Measurements from ENCODE around the gene ADAMTS14. TPM values are rescaled to one million over a fixed set of nuclear protein-coding genes. Genes with fewer than 3 reads are reported as not detected.

ADAMTS14 gene, protein sequence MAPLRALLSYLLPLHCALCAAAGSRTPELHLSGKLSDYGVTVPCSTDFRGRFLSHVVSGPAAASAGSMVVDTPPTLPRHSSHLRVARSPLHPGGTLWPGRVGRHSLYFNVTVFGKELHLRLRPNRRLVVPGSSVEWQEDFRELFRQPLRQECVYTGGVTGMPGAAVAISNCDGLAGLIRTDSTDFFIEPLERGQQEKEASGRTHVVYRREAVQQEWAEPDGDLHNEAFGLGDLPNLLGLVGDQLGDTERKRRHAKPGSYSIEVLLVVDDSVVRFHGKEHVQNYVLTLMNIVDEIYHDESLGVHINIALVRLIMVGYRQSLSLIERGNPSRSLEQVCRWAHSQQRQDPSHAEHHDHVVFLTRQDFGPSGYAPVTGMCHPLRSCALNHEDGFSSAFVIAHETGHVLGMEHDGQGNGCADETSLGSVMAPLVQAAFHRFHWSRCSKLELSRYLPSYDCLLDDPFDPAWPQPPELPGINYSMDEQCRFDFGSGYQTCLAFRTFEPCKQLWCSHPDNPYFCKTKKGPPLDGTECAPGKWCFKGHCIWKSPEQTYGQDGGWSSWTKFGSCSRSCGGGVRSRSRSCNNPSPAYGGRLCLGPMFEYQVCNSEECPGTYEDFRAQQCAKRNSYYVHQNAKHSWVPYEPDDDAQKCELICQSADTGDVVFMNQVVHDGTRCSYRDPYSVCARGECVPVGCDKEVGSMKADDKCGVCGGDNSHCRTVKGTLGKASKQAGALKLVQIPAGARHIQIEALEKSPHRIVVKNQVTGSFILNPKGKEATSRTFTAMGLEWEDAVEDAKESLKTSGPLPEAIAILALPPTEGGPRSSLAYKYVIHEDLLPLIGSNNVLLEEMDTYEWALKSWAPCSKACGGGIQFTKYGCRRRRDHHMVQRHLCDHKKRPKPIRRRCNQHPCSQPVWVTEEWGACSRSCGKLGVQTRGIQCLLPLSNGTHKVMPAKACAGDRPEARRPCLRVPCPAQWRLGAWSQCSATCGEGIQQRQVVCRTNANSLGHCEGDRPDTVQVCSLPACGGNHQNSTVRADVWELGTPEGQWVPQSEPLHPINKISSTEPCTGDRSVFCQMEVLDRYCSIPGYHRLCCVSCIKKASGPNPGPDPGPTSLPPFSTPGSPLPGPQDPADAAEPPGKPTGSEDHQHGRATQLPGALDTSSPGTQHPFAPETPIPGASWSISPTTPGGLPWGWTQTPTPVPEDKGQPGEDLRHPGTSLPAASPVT
- under 1 TPM; 0.44 to 0.79 TPM for total RNA-seq
- 0.50 TPM for polyA plus RNA-seq (2013, experiment 1 of 2)
- polyA plus RNA-seq (2013, experiment 2 of 2), result 0.46 TPM
- long read RNA-seq, experiment 1, result 0 reads
- long read RNA-seq, experiment 2, result 0 reads
- long read RNA-seq, experiment 3, partial matches to known transcripts, result 1 of 2 reads
- long read RNA-seq, experiment 3, other reads (novel, unspliced or antisense), result 1 of 2 reads
- long read RNA-seq, experiment 4, result 0 reads

DNA sequence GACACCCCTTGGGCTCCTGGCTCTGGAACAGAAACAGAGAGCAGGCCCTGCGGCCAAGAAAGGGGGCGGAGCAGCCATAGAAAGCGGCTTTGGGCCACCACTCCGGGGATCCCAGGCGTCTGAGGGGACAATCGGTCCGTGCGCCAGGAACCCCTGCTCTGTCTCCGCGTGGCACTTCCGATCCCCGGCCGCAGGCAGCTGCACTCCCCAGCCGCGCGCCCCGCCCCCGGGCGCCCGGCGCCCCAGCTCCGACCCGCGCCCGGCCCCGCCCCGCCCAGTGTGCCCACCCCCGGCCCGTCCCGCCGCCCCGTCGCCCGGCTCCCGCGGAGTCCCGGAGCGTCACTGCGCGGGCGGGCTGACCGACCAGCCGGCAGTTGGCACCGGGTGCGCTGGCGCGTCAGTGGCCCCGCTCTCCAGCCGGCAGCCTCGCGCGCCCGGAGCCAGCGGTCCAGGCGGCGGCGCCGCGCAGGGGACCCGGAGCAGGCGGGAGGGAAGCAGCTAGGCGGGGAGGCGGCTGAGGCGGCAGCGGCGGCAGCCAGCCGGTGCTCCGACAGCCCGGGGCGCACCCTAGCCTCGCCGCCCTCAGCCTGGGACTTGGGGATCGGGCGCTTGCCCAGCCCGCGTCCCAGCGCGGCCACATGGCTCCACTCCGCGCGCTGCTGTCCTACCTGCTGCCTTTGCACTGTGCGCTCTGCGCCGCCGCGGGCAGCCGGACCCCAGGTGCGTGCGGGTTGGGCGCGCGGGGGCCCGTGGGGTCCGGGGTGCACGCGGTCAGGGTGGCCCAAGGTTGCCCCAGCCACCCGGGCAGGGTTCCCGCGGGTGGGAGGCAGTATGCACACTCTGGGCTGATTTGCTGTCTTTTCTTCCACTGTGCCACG is at the start of gene ADAMTS14:
Gene ADAMTS14 (plus strand): TSS at position 342 of the 878 bp plus-strand sequence. CDS start 297 bp downstream, at position 639.
- H3K9me3 Mint-ChIP-seq, result peaks cover 19% of the 10 kb centered on the region
- peak within 1 kb of the TSS; percentile 54 for H3K4me3 Mint-ChIP-seq
- H3K9ac ChIP-seq (ENCODE audit: extremely low read depth, low read length, poor library complexity, severe bottlenecking), result no peak within 1 kb of the TSS
- H3K27ac Mint-ChIP-seq, result no peak within 1 kb of the TSS
- DNase-seq, result peak; percentile 84
- H3K27me3 ChIP-seq (ENCODE audit: control insufficient read depth, insufficient read depth, low read length, poor library complexity, severe bottlenecking), result peaks cover 39% of the 10 kb centered on the region
- no peaks in the 10 kb centered on the region for H3K4me1 ChIP-seq (ENCODE audit: control insufficient read depth, insufficient read depth, low read length)
- peaks cover 4% of the 10 kb centered on the region for H3K9me3 ChIP-seq (ENCODE audit: control insufficient read depth, low read length)
- no peak within 1 kb of the TSS for H3K27ac ChIP-seq (ENCODE audit: low read depth, low read length)
- peaks cover 45% of the 10 kb centered on the region for H3K27me3 Mint-ChIP-seq (ENCODE audit: insufficient read depth)
- TF ChIP-seq, protein P1, sequence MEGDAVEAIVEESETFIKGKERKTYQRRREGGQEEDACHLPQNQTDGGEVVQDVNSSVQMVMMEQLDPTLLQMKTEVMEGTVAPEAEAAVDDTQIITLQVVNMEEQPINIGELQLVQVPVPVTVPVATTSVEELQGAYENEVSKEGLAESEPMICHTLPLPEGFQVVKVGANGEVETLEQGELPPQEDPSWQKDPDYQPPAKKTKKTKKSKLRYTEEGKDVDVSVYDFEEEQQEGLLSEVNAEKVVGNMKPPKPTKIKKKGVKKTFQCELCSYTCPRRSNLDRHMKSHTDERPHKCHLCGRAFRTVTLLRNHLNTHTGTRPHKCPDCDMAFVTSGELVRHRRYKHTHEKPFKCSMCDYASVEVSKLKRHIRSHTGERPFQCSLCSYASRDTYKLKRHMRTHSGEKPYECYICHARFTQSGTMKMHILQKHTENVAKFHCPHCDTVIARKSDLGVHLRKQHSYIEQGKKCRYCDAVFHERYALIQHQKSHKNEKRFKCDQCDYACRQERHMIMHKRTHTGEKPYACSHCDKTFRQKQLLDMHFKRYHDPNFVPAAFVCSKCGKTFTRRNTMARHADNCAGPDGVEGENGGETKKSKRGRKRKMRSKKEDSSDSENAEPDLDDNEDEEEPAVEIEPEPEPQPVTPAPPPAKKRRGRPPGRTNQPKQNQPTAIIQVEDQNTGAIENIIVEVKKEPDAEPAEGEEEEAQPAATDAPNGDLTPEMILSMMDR (conservative IDR thresholded peaks at IDR 0.05), result no peak
- peaks cover 3% of the 10 kb centered on the region for H3K4me1 Mint-ChIP-seq
- 4 to 8% methylated on average over 16 to 100 of the region's 100 CpGs for WGBS, 2 experiments (ENCODE audit: insufficient coverage in 1 of 2, insufficient read length in 1 of 2)
- H3K36me3 ChIP-seq (ENCODE audit: control insufficient read depth, insufficient read depth, low read length), result no peaks in the 10 kb centered on the region
- H3K4me3 ChIP-seq (ENCODE audit: low read length), result peak within 1 kb of the TSS; percentile 55
- no peaks in the 10 kb centered on the region for H3K36me3 Mint-ChIP-seq (ENCODE audit: low read depth)

DNA sequence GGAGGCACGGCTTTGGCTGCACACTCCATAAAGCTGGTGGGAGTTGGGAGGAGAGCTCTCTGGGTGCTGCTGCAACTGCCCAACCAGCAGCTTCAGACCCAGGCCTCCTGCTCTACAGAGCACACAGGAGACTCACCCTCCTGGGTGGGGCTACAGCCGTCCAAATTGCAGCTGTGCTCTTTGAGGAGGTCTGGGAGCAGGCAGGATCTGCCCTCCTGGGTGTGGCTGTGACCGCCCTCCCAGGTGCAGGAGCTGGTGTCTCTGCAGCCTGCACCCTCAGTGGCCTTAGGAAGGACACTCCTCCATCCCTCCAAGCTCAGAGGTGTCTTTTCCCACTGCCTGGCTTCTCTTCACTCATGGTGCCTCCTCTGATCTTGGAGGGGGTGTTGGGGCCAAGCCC is 49.8 kb upstream of the ADAMTS14 start:
- peaks cover 36% of the 10 kb centered on the region for H3K9me3 Mint-ChIP-seq

More for the DNA sequence above, 49.8 kb upstream of the ADAMTS14 start:
- no peaks in the 10 kb centered on the region for H3K36me3 ChIP-seq (ENCODE audit: control insufficient read depth, insufficient read depth, low read length)
- TF ChIP-seq, protein P1 (conservative IDR thresholded peaks at IDR 0.05), result no peak
- no peak for DNase-seq
- no peaks in the 10 kb centered on the region for H3K4me1 ChIP-seq (ENCODE audit: control insufficient read depth, insufficient read depth, low read length)
- H3K9me3 ChIP-seq (ENCODE audit: control insufficient read depth, low read length), result peaks cover 46% of the 10 kb centered on the region
- H3K4me3 ChIP-seq (ENCODE audit: low read length), result no peak overlapping the region
- H3K9ac ChIP-seq (ENCODE audit: extremely low read depth, low read length, poor library complexity, severe bottlenecking), result no peak overlapping the region
- peaks cover 5% of the 10 kb centered on the region for H3K36me3 Mint-ChIP-seq (ENCODE audit: low read depth)
- H3K27me3 Mint-ChIP-seq (ENCODE audit: insufficient read depth), result no peaks in the 10 kb centered on the region
- 93% methylated on average over 3 of the region's 3 CpGs for WGBS, 2 experiments (ENCODE audit: insufficient coverage in 1 of 2, insufficient read length in 1 of 2)
- no peak overlapping the region for H3K27ac Mint-ChIP-seq
- H3K27me3 ChIP-seq (ENCODE audit: control insufficient read depth, insufficient read depth, low read length, poor library complexity, severe bottlenecking), result no peaks in the 10 kb centered on the region
- H3K27ac ChIP-seq (ENCODE audit: low read depth, low read length), result no peak overlapping the region
- H3K4me1 Mint-ChIP-seq, result peaks cover 14% of the 10 kb centered on the region
- no peak overlapping the region for H3K4me3 Mint-ChIP-seq

All from endodermal cell (in vitro differentiated cells).